DOHH2 (cell line): Measurements from ENCODE around the gene DLX5.

ENCODE experiments used
- EZH2phosphoT487 ChIP-seq: fragments of 200-600 bp; sonication (generic); IDR thresholded peaks from 2 replicates; pipeline ENCODE4 v1.6.1; 2017; ENCODE audit warnings: borderline replicate concordance, mild to moderate bottlenecking, antibody characterized with exemption, low read length, moderate library complexity, mixed read lengths
- TF ChIP-seq, protein P1 (sequence below): fragments of 200-600 bp; sonication (generic); IDR thresholded peaks from one replicate; pipeline ENCODE4 v1.5.1; 2014; ENCODE audit warnings: antibody characterized with exemption, mild to moderate bottlenecking, low read depth, low read length; ENCODE audit not compliant: poor library complexity, severe bottlenecking

DNA sequence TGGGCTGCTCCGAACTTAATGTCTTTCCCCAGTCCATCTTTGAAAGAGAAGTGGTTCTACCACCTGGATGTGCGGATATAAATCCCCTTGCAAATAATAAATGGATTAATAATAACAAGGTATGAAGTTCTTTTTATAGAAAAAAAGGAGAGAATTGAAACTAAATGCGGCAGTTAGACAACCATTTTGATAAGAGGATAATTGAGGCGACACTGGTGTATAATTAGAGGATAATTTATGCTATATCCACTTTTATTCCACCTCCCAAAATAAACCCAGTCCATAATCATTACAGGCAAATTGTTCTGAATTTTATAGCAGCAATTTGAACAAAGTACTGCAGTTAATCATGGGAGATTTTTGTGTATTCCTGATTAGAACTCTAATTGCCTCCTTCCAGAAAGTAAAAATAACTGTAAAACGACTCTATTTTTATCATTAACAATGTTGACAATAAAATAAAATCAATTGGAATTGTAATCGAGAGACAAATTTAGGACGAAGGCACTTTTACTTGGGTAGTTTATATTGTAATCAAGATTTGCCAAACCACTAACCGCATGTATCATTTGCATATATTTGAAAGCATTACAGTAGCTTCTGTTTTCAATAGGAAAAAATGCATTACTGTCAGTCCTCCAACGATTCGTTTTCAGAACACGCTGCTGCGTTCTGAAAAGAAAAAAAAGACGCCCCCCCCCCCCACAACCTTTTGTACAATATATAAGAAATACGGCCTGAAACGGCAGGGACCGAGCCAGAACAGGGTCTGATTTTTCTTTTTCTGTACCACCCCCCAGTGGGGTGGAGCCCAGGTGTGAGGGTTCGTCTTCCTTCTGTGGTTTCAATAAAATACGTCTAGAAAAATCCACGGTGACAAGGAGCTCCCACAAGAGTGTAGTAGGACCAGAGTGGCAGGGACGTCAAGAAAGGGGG is 20.1 kb downstream of the DLX5 start:
- TF ChIP-seq, protein P1, sequence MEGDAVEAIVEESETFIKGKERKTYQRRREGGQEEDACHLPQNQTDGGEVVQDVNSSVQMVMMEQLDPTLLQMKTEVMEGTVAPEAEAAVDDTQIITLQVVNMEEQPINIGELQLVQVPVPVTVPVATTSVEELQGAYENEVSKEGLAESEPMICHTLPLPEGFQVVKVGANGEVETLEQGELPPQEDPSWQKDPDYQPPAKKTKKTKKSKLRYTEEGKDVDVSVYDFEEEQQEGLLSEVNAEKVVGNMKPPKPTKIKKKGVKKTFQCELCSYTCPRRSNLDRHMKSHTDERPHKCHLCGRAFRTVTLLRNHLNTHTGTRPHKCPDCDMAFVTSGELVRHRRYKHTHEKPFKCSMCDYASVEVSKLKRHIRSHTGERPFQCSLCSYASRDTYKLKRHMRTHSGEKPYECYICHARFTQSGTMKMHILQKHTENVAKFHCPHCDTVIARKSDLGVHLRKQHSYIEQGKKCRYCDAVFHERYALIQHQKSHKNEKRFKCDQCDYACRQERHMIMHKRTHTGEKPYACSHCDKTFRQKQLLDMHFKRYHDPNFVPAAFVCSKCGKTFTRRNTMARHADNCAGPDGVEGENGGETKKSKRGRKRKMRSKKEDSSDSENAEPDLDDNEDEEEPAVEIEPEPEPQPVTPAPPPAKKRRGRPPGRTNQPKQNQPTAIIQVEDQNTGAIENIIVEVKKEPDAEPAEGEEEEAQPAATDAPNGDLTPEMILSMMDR, result no peak
- TF ChIP-seq EZH2phosphoT487, result no peak
